ENCODE results near the gene LEMD3. TPM values are rescaled to one million over a fixed set of nuclear protein-coding genes. Genes with fewer than 3 reads are reported as not detected.

LEMD3 gene
- total RNA-seq, 4 donors from 2014 or later: 14.0 to 29.4 (median 14.7) TPM

DNA sequence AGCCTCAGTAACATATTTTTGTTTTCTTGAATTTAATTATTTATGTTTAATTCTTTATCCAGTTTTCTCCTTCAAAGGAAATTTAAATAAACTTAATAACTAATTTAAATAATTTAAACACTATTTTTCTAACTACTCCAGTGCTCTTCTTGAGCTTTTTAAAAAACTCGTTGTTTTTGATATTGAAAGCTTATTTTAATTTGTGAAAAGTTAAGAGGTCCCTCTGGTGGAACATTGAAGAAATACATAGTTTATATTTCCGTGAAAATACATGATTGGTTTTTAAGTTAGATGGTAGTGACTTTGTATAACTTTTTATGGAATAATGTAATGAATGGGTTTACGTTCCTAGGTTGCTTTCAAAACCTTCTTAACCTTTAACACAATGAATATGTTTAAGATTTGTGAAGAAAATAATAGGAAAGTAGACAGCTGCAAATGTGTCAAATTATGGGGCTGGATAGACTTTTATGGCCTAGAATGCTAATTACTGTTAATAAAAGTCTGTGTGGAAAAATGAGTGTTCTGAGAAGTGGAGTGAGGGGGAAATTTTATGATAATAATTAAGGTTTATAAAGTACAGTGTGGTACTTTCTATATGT lies 63.2 kb downstream of the LEMD3 start:
- intact Hi-C loops (cut with DNase I; ENCODE audit: low total_unique reads): loop anchor here (5.0 kb wide), 1 partner anchor 340 kb away; no protein-coding TSS in a partner anchor
- in situ Hi-C loops (cut with MboI; ENCODE audit: low sequenced_read_pairs in 4 of 4): loop anchor here in 3 of 4 donors (10.0 to 25.0 kb wide), 2 partner anchors 338 to 345 kb away; no protein-coding TSS in a partner anchor

DNA sequence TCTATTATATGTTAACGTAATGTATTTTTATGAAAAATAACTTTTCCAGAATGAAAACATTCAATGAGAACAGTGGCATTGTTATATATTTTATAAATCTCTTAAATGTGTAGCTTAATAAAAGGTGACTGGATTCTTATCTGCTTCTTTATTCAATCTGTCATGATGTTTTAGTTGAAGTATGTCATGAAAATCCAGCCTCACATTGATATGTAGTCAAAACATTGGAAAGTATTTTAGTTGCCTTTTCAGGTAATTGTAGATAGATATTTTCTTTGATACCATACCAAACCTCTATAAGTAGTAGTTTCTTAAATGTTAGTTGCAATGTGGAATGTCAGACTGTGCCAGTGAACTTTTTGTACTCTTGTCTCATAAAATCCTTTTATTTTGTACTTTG lies 67.8 kb downstream of the LEMD3 start:
- no peak for DNase-seq
- no peak for TF ChIP-seq POLR2A (IDR thresholded peaks at IDR 0.05)
- TF ChIP-seq, protein P1, sequence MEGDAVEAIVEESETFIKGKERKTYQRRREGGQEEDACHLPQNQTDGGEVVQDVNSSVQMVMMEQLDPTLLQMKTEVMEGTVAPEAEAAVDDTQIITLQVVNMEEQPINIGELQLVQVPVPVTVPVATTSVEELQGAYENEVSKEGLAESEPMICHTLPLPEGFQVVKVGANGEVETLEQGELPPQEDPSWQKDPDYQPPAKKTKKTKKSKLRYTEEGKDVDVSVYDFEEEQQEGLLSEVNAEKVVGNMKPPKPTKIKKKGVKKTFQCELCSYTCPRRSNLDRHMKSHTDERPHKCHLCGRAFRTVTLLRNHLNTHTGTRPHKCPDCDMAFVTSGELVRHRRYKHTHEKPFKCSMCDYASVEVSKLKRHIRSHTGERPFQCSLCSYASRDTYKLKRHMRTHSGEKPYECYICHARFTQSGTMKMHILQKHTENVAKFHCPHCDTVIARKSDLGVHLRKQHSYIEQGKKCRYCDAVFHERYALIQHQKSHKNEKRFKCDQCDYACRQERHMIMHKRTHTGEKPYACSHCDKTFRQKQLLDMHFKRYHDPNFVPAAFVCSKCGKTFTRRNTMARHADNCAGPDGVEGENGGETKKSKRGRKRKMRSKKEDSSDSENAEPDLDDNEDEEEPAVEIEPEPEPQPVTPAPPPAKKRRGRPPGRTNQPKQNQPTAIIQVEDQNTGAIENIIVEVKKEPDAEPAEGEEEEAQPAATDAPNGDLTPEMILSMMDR (IDR thresholded peaks at IDR 0.05 in 4 of 5, conservative IDR thresholded peaks at IDR 0.05 in 1 of 5): no peak
- H3K36me3 ChIP-seq: peaks cover 0 to 16% of the 10 kb centered on the region in 2 donors
- H3K27me3 ChIP-seq: no peaks in the 10 kb centered on the region
- in situ Hi-C loops (cut with MboI; ENCODE audit: low sequenced_read_pairs in 4 of 4) (loop anchor here in 3 of 4 donors (10.0 to 25.0 kb wide), 2 partner anchors 342 to 350 kb away; no protein-coding TSS in a partner anchor), intact Hi-C loops (cut with DNase I; ENCODE audit: low total_unique reads) (no loop called here)
- ATAC-seq: no peak
- H3K4me1 ChIP-seq: peaks cover 0 to 5% of the 10 kb centered on the region in 2 donors
- no peaks in the 10 kb centered on the region for H3K9me3 ChIP-seq
- H3K4me3 ChIP-seq: no peak overlapping the region
- no peak overlapping the region for H3K27ac ChIP-seq

More for the DNA sequence above, 63.2 kb downstream of the LEMD3 start:
- Histone ChIP-seq H3K4me3 (no peak overlapping the region), H3K9me3 (peaks cover 0 to 8% (median 4%) of the 10 kb centered on the region in 3 donors), H3K27ac (no peak overlapping the region), H3K36me3 (peaks cover 0 to 12% of the 10 kb centered on the region in 2 donors), H3K4me1 (peaks cover 0 to 8% of the 10 kb centered on the region in 2 donors), H3K27me3 (no peaks in the 10 kb centered on the region)
- DNase-seq: no peak
- no peak for TF ChIP-seq POLR2A (IDR thresholded peaks at IDR 0.05)
- TF ChIP-seq, protein P1 (IDR thresholded peaks at IDR 0.05 in 4 of 5, conservative IDR thresholded peaks at IDR 0.05 in 1 of 5): peak in 3 of 5 experiments; percentile 17 to 52 (median 39)
- no peak for ATAC-seq

DNA sequence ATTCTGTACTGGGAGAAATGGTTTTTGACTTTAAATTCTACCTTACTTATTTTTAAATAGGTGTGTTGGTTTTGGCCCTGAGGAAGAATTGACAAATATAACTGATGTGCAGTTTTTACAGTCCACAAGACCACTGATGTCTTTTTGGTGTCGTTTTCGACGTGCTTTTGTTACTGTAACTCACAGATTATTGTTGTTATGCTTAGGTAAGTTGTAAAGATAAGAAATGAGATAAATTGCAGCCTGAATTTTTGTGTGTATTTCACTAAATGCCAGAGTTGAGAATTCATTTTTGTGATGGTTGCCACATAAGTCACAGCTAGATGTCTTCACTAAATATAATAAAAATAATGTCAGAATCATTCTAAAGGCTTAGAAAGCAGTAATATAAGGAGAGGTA lies 69.2 kb downstream of the LEMD3 start:
- TF ChIP-seq POLR2A (IDR thresholded peaks at IDR 0.05): no peak
- TF ChIP-seq, protein P1 (IDR thresholded peaks at IDR 0.05 in 4 of 5, conservative IDR thresholded peaks at IDR 0.05 in 1 of 5): no peak
- intact Hi-C loops (cut with DNase I; ENCODE audit: low total_unique reads): no loop called here
- H3K36me3 ChIP-seq: peaks cover 0 to 25% of the 10 kb centered on the region in 2 donors
- H3K27me3 ChIP-seq: no peaks in the 10 kb centered on the region
- H3K4me3 ChIP-seq: no peak overlapping the region
- no peaks in the 10 kb centered on the region for H3K4me1 ChIP-seq
- no peak overlapping the region for H3K27ac ChIP-seq
- in situ Hi-C loops (cut with MboI; ENCODE audit: low sequenced_read_pairs in 4 of 4): loop anchor here in 3 of 4 donors (10.0 to 25.0 kb wide), 2 partner anchors 344 to 351 kb away; no protein-coding TSS in a partner anchor
- DNase-seq: no peak
- no peak for ATAC-seq
- no peaks in the 10 kb centered on the region for H3K9me3 ChIP-seq

DNA sequence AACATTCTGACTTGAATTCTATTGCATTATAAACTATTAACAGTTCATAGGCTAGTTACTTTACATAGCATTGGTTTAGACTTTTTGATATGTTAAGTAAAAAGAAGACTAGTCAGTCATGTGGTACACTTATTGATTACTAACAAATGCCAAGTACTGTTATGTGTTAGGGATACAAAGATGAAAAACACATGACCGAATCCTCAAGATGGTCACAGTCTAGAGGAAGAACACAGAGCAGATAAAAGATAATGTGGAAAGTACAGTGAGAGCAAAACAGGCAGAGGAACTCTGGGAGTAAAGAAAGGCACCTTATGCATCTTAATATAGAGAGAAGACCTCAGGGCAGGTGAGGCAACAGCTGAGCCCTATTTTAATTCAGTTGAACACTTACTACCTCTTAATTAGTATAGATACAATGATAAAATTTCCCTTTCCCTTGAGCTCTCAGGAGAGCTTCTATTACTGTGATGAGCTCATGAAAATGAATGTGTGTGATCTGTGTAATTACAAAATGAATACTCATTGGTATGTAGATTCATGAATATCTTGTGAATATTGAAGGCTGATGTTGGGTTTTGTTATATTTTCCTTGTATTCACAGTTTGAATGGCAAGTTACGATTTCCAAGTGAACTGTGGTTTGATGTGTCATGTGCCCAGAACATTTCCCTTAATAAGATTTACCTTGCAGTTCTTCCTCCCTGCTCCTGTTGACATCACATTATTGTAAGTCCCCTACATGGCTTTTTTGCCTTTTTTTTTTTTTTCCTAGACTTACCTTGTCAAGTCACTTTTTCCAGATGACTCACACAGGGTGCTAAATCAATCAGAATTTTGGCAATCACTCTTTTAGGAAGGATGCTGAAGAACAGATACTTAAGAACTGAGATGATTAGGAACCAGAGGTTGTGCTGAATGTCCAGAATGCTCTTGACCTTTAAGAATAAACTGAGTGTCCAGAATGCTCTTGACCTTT lies 79.6 kb downstream of the LEMD3 start:
- in situ Hi-C loops (cut with MboI; ENCODE audit: low sequenced_read_pairs in 4 of 4): loop anchor here in 2 of 4 donors (25.0 kb wide), 1 partner anchor 362 kb away; no protein-coding TSS in a partner anchor
- no peak overlapping the region for H3K4me3 ChIP-seq
- no peak for DNase-seq
- no peaks in the 10 kb centered on the region for H3K9me3 ChIP-seq
- H3K4me1 ChIP-seq: no peaks in the 10 kb centered on the region
- intact Hi-C loops (cut with DNase I; ENCODE audit: low total_unique reads): no loop called here
- peaks cover 0 to 21% of the 10 kb centered on the region in 2 donors for H3K36me3 ChIP-seq
- ATAC-seq: no peak
- TF ChIP-seq, protein P1 (IDR thresholded peaks at IDR 0.05 in 4 of 5, conservative IDR thresholded peaks at IDR 0.05 in 1 of 5): no peak
- no peak for TF ChIP-seq POLR2A (IDR thresholded peaks at IDR 0.05)
- H3K27me3 ChIP-seq: no peaks in the 10 kb centered on the region
- H3K27ac ChIP-seq: no peak overlapping the region
